RKO (cell line): Measurements from ENCODE around the gene FASTK.

Experiments
- DNase-seq: peaks from one replicate; pipeline ENCODE4 v3.0.0-alpha.2; 2016; ENCODE audit warnings: low spot score

FASTK gene

GRCh38 chr7:151065516-151065915, 15.1 kb downstream of the FASTK start:
- no peak for DNase-seq

- DNase-seq, result no peak
Measured at GRCh38 chr7:151064993-151065392, 15.6 kb downstream of the FASTK start.

GRCh38 chr7:151064454-151064853, 16.2 kb downstream of the FASTK start:
- no peak for DNase-seq

- DNase-seq, result peak; percentile 53
Measured at GRCh38 chr7:151063212-151063561, 17.4 kb downstream of the FASTK start.

GRCh38 chr7:151062399-151063211, 18.0 kb downstream of the FASTK start:
- peak; percentile 95 for DNase-seq

- DNase-seq, result no peak
Measured at GRCh38 chr7:151062111-151062398, 18.6 kb downstream of the FASTK start.

- peak; percentile 57 for DNase-seq
Measured at GRCh38 chr7:151061213-151062110, 19.1 kb downstream of the FASTK start.

- peak; percentile 89 for DNase-seq
Measured at GRCh38 chr7:151060416-151061212, 20.0 kb downstream of the FASTK start.

- DNase-seq, result no peak
Measured at GRCh38 chr7:151060113-151060415, 20.5 kb downstream of the FASTK start.

- peak; percentile 84 for DNase-seq
Measured at GRCh38 chr7:151059367-151060112, 21.1 kb downstream of the FASTK start, which contains the start of gene SLC4A2. TSS of gene SLC4A2 (plus strand) at chr7:151059589. CDS start at chr7:151061988, 2,399 bp downstream.

GRCh38 chr7:151058781-151059366, 21.7 kb downstream of the FASTK start:
- DNase-seq, result peak; percentile 69

GRCh38 chr7:151057989-151058780, 22.4 kb downstream of the FASTK start:
- DNase-seq, result peak; percentile 100

GRCh38 chr7:151057506-151057988, 23.1 kb downstream of the FASTK start, which contains the start of gene CDK5:
TSS of gene CDK5 (minus strand) at chr7:151057897. CDS start at chr7:151057848, 49 bp downstream.
- peak; percentile 58 for DNase-seq

- DNase-seq, result no peak
Measured at GRCh38 chr7:151056666-151057505, 23.7 kb downstream of the FASTK start.

GRCh38 chr7:151056283-151056665, 24.3 kb downstream of the FASTK start:
- DNase-seq, result peak; percentile 50

- no peak for DNase-seq
Measured at GRCh38 chr7:151053751-151054150, 26.9 kb downstream of the FASTK start.

GRCh38 chr7:151053096-151053495, 27.5 kb downstream of the FASTK start:
- no peak for DNase-seq

GRCh38 chr7:151051108-151051507, 29.5 kb downstream of the FASTK start:
- DNase-seq, result no peak

GRCh38 chr7:151048911-151049463, 31.6 kb downstream of the FASTK start:
- no peak for DNase-seq
